HG03378 (cell line): ENCODE data around the gene SPATA13.
"Not testable (repeated sequence)": the region's sequence is repeated elsewhere in the genome, so short reads cannot be mapped to it uniquely, and the experiment has no call there.

Experiments
- ATAC-seq: cut with Tn5 transposase; IDR thresholded peaks from one replicate; pipeline ENCODE4 v1.9.1; 2021; ENCODE audit warnings: mild to moderate bottlenecking, moderate library complexity; ENCODE audit not compliant: unreplicated experiment

Gene SPATA13

DNA sequence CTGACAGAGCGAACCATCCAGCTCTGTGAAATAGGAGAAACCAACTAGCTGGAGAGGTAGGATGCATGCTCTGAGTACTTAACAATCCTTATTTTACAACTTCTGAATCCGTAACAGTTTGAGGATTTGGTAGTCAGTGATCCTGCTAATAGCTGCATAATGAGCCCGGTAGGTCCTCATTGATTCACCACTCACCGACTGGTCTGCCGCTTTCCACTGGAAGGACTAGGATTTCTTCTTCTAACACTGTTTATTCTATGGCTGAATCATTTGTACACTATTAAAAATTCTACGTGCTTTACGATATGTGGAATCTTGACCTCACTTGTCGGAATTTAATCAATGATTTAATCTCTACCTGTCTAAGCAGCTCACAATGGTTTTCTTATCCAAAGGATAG is 33.9 kb downstream of the SPATA13 start:
- ATAC-seq: no peak

DNA sequence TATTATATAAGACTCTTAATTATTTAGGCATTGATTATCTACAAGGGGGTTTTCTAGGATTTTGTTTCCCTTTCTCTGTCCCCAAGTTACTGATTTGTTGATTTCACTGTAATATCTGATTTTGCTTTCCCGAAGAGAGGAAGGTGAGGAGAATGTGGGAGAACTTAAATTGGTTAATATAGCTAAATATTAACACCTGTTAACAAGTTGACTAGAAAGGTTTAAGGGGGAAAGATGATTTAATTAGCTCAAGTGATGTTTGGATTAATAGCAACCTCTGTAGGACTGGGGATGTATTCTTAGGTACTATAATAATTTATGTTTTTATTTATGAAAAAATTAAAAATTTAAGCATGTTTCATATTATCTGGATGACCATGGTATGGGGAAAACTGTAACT is 35.1 kb downstream of the SPATA13 start:
- no peak for ATAC-seq

DNA sequence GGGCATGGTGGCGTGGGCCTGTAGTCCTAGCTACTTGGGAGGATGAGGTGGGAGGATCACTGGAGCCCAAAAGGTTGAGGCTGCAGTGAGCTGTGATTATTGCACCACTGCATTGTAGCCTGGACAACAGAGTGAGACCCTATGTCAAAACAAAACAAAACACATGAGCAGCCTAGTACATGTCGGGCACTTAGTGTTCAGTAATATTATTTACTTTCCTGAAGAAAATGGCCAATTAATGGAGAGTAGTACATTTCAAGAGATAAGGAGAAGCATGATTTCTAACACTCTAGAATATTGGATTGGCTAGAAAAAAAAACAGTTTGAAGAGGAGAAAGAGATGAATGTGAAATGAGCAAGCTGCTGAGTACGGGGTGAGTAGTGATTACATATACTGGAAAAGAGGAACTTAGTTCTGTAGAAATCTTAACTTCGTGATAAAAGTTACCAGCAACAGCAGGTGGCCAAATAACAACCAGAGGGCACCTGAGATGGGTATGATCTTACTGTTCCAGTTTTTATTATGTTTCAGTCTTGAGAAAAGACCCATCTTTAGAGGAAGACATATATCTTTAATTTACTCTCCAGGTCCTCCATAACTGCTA is 36.2 kb downstream of the SPATA13 start:
- no peak for ATAC-seq

DNA sequence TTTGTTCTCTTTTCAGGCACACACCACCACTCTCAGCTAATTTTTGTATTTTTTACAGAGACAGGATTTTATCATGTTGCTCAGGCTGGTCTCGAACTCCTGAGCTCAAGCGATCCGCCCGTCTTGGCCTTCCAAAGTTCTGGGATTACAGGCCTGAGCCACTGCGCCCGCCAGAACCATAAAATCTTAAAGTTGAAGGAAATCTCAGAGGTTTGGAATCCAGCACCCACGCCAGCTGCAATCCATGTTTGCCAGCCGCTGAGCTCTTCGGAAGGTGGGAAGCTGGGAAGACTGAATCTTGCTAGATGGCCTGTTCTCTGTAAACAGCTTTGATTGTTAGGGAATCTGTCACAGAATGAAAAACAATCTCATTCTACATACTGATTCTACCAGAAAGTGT is 38.5 kb downstream of the SPATA13 start:
- ATAC-seq: no peak

DNA sequence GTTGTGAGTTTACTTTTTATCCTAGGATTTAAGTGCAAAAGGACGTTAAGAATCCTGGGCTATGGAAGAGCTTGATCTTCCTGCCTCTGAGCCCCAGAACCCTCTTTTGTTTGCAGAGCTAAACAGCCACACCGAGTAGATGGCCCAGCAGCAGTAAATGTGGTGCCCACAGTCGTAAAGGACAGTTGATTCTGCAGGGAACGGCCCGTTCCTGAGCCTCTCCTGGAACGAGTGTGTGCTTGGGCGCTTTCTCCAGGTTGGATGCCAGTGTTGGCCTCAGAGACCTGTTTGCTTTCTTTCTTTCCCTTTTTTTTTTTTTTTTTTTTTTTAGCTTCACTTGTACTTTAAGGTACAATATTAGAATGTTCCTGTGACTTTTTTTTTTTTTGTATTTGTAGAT is 41.7 kb downstream of the SPATA13 start:
- no peak for ATAC-seq

DNA sequence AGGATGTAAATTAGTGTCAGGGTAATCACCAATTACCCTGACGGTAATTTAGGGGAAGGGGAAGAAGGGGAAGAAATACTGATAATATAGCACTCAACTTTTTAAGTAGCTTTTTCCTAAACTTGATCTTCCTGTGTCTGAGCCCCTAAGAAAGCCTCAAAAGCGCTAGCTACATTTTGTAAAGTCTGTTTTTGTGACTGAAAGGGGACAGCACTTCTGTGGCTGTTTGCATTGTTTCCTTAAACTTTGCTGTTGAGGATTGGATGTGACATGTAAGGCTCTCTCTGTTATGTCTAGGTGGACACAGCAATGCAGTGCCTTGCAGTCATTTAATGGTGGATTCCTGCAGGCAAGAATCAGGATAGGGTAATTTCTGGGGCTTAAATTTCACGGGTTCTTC is 42.8 kb downstream of the SPATA13 start:
- ATAC-seq: no peak

DNA sequence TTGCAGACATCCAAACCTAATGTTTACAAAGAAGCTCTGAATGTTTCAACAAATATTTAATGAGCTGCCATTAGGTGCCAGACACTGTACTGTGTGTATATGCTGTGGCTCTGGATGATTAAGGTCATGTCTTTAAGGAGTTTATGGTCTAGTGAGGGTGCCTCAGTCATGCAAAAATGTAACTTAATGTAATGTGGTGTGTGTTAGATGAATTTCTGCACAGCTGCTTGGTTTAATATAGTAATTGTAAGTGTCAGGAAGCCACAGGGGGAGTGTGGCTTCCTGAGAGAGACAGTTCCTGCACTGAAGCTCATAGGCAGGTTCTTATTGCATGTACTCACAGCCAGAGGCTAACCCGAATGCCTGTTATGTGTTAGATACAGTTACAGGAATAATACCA is 43.3 kb downstream of the SPATA13 start:
- no peak for ATAC-seq

DNA sequence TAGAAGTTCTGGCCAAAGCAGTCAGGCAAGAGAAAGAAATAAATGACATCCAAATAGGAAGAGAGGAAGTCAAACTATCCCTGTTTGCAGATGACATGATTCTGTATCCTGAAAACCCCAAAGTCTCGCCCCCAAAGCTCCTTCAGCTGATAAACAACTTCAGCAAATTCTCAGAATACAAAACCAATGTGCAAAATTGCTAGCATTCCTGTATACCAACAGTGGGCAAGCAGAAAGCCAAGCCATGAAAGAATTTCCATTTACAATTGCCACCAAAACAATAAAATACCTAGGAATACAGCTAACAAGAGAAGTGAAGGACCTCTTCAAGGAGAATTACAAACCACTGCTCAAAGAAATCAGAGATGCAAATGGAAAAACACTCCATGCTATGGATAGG is 44.6 kb downstream of the SPATA13 start:
- not testable (repeated sequence) for ATAC-seq

DNA sequence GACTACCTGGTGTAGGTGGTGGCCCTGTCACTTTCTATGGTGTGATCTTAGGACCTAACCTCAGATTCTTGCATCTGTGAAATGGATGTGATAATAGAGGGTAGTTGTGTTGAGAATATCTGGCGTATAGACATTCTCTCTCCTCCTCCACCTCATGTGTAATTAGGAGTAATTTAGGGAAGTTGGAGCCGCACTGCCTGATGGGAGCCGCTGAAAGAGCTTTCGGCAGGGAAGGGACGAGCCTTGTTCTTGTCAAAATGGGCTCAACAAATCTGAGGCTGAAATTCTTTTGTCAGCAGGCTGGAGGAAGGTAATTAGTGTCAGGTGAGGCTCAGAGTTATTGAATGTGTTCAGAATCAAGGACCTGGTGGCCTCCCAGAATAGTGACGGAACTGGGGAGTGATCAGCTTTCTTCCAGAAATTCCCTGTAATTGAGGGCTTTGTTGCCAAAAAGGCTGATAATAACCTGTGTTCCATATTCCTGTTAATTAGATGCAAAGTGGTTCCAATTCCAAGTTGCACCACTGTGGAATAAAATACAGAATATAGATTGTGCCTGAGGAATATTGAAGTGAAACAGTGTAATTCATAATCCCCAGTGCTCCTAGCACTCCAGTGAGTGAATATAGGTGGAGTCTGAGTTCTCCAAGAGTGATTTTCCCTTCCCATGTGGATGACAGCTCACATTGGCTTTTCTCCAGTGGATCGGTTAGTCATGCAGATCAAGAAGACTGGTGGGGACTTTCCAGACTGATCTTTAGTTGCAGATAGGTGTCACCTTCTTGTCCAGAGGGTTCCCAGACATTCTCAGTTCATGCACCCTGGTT is 47.5 kb downstream of the SPATA13 start:
- no peak for ATAC-seq

DNA sequence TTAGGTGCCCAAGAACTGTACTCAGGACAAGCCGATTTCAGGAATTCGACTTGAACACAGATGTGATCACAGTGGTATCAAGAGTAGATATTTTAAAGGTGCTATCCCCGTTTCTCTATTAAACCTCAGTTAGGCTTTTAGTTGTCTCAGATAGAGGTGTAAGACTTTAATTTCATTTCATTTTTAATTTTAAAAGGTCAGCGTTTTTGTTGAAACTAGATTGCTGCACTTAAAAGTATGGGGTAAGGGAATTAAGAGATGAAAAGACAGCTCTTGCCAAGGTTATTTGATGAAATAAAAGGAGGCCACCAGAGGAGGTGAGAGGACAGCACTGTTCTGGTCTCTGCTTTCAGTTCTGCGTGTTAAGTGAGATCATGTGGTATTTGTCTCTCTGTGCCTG is 48.6 kb downstream of the SPATA13 start:
- no peak for ATAC-seq

DNA sequence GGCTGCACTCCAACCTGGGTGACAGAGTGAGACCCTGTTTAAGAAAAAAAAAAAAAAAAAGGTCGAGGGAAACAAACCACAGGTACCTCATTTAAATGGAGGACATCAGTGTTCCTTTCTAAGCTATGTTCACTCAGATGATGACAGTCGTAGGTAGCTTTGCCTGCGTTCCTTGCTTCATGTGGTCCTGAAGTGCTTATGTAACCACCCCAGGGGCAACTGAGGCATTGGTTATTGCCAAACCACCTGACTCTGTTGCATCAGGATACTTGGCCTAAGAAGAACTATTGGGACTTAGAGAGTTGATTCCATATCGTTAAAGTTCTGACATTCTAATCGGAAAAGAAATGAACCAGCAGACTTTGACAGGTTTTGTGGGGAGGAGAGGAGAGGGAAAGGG is 51.7 kb downstream of the SPATA13 start:
- no peak for ATAC-seq

DNA sequence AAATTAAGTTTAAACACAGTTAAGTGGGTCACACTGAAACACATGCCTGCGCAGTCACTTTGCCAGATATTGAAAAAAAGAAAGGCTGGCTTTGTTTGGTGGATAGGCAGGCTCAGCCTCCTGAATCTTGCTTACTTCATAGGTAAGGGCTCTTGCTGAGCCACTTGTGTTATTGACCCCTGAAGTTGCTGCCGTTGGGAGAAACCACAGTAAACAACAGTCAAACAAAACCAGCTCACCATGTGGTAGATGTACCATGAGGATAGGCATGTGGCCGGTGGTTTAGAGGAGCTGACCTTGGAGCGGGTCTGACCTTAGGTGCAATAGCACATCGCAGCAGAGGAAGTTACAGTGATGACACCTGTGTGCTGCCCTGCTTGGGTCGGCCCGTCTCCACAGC is 52.2 kb downstream of the SPATA13 start:
- ATAC-seq: no peak

DNA sequence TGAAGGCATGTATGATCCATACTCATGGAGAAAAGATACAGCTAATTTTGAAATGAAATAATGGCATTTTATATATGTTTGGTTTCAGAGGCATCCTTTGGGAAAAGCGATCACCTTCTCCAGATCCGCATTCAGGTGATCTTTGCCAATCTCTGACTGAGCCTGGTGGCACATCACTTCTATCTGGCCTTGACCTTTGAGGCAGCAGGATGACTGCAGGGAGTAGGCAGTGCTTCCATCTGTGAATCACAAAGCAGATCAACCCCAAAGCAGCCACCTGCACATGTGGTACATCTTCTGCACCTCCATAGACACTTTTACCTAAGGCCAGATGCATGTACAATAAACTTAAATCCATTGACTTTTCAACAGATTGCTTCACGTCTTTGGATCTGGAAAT is 53.4 kb downstream of the SPATA13 start:
- no peak for ATAC-seq

DNA sequence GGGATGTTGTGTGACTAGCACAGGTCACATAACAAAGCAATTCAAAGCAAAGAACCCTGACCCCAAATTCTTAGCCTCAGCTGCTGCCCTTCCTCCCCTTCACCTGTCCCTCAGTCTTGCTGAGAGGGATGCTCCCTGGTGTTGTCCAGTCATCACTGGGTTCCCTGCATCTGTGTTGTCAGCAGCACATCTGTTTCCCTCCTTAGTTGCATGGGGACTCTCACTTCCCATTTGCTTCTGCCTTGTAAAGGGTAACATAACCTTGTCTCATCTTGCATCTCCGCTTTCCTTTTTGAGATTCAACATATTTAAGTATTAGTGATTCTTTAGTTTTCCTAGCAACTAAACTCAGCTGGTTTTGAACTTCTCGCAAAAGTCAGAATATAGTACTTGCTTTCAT is 54.0 kb downstream of the SPATA13 start:
- ATAC-seq: no peak

DNA sequence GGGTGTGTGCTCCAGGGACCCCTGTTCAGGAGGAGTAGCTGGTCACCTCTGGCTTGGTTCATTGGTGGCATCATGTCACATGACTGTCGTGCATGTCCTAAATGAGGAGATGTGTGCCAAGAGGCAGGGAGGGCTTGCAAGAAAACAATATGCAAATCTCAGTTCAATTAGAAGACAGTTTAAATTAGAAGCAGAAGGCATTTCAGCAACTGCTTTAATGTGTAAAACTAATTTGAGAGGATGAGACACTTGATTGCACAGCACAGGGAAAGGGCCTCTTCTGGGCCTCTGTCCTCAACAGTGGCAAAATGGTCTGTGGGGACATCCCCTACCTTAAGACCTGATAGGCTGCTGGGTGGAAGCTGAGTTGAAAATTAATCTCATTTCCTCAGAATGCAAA is 54.6 kb downstream of the SPATA13 start:
- peak; percentile 61 for ATAC-seq

DNA sequence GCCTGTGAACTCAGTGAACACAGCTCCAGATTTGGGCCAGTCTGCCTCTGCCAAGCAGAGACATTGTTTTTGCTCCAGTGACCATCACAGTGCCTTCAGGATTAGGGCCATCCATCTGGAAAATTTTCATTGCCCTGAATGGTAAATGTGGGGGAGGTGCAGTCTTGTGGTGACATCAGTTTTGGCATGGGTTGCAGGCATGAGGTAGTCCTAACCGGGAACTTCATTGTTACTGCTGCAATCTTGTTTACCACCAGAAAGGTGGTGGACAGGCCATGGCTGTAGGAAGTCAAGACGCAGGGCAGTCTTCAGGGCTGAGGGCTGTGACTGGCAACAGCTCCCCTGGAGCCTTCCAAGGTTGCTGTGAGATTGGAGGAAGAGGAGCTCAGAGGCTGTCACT is 55.2 kb downstream of the SPATA13 start:
- ATAC-seq: no peak

DNA sequence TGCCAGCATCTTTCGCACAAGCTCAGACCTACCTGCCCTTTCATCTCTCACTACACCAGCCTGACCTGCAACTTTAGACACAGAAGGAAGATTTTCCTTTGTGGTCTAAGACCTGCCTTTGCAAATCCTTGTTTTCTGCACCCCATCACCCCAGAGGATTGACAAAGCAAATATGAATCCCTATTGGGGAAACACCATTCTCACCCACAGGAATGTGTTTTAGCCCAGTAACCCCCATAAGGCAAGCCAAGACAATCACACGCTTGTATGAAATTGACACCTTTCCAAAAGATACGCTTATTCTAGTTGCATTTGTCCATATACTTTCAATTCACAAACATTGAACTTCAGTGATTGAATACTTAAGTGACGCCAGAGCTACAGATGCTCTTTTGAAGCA is 55.7 kb downstream of the SPATA13 start:
- ATAC-seq: no peak

DNA sequence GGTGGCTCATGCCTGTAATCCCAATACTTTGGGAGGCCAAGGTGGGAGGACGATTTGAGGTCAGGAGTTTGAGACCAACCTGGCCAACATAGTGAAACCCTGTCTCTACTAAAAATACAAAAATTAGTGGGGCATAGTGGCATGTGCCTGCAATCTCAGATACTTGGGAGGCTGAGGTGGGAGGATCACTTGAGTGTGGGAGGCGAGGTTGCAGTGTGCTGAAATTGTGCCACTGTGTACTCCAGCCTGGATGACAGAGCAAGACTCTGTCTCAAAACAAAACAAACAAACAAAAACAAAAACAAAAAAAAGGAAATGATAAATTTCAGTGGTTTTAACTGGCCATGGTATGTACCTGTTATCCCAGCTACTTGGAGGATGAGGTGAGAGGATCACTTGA is 56.3 kb downstream of the SPATA13 start:
- ATAC-seq: not testable (repeated sequence)

DNA sequence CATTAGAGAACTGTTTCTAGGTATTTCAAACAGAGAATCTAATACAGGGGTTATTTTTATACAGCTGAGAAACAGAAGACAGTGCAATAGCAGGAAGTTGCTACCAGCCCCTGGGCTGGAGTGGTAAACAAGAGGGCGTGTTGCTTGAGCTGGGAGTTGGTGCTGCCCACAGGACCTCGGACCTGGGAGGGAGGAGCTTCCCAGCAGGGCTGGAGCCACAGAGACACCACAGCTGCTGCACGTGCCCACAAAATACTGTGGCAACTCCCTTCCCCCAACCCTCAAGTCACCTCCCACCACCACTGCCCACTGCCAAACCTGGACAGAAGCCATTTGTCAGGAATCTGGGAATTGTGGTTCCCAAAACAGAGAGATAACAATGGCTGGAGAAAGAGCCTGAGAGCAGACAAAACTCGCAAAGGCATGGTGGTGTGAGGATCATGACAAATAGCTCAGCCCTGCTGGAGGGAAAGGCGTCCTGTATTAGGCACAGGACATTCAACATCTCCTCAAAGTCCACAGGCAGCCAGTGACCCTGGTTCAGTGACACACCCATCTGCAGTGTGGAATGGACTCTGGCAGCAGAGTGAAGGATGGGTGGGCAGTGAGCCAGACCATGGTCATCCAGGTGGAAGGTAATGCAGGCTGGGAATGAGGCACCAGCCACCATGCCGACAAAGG is 57.2 kb downstream of the SPATA13 start:
- no peak for ATAC-seq

DNA sequence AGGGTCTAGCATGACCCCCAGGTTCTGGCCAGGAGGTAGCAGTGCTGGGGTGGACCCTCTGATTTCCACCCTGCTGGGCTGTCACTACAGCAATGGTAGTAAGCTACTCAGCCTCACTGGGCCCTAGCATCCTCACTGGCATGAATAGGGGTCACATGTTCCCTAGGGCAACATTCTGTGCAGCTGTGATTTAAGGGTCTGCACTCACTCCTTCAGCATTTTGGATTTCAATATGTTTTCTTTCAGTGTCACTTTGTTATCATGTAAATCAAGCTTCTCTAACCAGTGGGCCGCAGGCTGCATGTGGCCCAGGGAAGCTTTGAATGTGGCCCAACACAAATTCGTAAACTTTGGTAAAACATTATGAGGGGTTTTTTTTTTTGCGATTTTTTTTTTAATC is 57.8 kb downstream of the SPATA13 start:
- no peak for ATAC-seq

DNA sequence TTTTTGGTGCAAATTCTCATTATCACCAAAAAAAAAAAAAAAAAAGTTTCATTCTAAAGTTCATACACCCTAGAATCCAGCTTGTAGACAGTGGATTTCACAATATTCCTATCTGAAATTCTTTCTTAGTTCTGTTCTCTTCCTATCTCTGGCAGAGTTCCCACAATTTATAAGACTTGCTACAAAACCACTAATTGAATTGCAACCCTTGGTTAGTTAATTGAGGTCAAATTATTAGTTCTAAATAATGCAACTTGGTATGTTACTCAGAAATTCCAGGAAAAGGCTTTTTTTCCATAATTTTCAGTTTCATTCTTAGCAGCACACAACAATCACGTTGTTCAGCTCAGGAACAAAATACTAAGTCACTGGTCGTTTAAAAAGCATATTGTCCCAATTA is 58.5 kb downstream of the SPATA13 start:
- ATAC-seq: no peak

DNA sequence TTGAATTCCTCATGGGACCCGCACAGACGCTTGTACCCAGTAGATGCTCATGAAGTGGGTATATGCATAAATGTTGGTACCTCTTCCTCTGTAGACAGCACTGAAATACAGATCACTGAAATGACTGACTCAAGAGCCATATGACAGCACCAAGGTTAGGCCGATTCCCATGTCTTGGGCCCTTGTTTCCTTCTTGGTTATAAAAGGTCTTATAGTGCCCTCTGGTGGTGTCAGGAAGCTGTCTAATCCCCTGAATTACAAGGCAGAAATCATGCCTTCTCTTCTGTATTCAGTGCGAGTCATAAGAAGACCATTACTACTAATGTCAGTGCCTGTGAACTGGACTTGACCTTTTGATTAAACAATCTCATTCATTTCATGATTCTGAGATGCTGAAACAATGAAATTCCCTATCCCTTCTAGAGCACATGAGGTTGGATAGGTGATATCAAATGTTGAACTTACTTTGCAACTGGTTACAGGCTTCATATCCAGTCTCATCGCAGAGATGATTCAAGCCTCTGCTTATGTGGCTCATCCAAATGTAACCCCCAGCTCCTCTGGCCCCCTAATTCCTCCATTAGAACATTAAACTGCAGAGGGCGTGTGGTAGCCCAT is 59.7 kb downstream of the SPATA13 start:
- ATAC-seq: peak; percentile 51
